IMR-90 (cell line): Measurements from ENCODE around the gene AKNA. TPM values are rescaled to one million over a fixed set of nuclear protein-coding genes. Genes with fewer than 3 reads are reported as not detected.

Source experiments
- ATAC-seq: fragments of 200-7000 bp; cut with Tn5 transposase; 2 replicates; pipeline ENCODE4 v1.9.1; 2020; ENCODE audit warnings: low read depth, mild to moderate bottlenecking, moderate library complexity
- BruUV-seq: library from RNA; stranded (reverse); fragments of 400-500 nt; replicated peaks from 2 replicates; lab custom pipeline; 2021; lab: Mats Ljungman, UMichigan
- CTCF ChIA-PET: fragments of 300-600 bp; formaldehyde crosslinking; extraction: SDS; loops from one replicate; lab custom pipeline; 2021; ENCODE audit warnings: antibody characterized with exemption; lab: Yijun Ruan, JAX
- POLR2A ChIA-PET: fragments of 300-600 bp; sonication (Branson Sonifier 250); formaldehyde crosslinking; loops from one replicate; lab custom pipeline; 2022; ENCODE audit warnings: antibody characterized with exemption; ENCODE audit not compliant: unreplicated experiment; lab: Charles Lee
- DNase-seq: peaks from one replicate; pipeline ENCODE4 v3.0.0; 2013
- H2AFZ ChIP-seq: replicated peaks from 2 replicates; pipeline ENCODE3; 2013; ENCODE audit warnings: low read length, mild to moderate bottlenecking; ENCODE audit not compliant: poor library complexity
- H2AK5ac ChIP-seq: 2 replicates; pipeline ENCODE4 v1.6.1; 2013; ENCODE audit warnings: low read depth, low read length, inconsistent platforms
- H2AK9ac ChIP-seq: replicated peaks from 2 replicates; pipeline ENCODE3; 2013; ENCODE audit warnings: mild to moderate bottlenecking, low read depth, low read length, moderate library complexity; ENCODE audit not compliant: poor library complexity
- H2BK120ac ChIP-seq: 2 replicates; pipeline ENCODE4 v1.6.1; 2013; ENCODE audit warnings: low read depth, low read length, inconsistent platforms
- H2BK15ac ChIP-seq: 3 replicates; pipeline ENCODE4 v1.6.1; 2013; ENCODE audit warnings: low read depth, low read length, inconsistent platforms
- H2BK20ac ChIP-seq: 2 replicates; pipeline ENCODE4 v1.6.1; 2013; ENCODE audit warnings: low read depth, mild to moderate bottlenecking, inconsistent platforms, low read length, moderate library complexity
- H2BK5ac ChIP-seq: 2 replicates; pipeline ENCODE4 v1.6.1; 2013; ENCODE audit warnings: mild to moderate bottlenecking, low read depth, low read length, inconsistent platforms; ENCODE audit not compliant: poor library complexity, severe bottlenecking
- H3K14ac ChIP-seq: replicated peaks from 2 replicates; pipeline ENCODE4 v1.6.1; 2013; ENCODE audit warnings: low read depth, low read length, inconsistent platforms
- H3K18ac ChIP-seq: 2 replicates; pipeline ENCODE4 v1.6.1; 2013; ENCODE audit warnings: low read depth, low read length, control low read depth
- H3K23ac ChIP-seq: 2 replicates; pipeline ENCODE4 v1.6.1; 2013; ENCODE audit warnings: low read depth, low read length, inconsistent platforms
- H3K27ac ChIP-seq: 2 replicates; pipeline ENCODE4 v1.5.1; 2013; ENCODE audit warnings: mild to moderate bottlenecking, control low read depth, low read length; ENCODE audit not compliant: insufficient read depth
- H3K27me3 ChIP-seq: 2 replicates; pipeline ENCODE4 v1.6.1; 2013; ENCODE audit warnings: low read length; ENCODE audit not compliant: control insufficient read depth, insufficient read depth
- H3K36me3 ChIP-seq: 2 replicates; pipeline ENCODE4 v1.6.1; 2013; ENCODE audit warnings: low read length, mixed read lengths; ENCODE audit not compliant: control insufficient read depth, insufficient read depth
- H3K4ac ChIP-seq: 2 replicates; pipeline ENCODE4 v1.6.1; 2013; ENCODE audit warnings: low read depth, low read length, inconsistent platforms
- H3K4me1 ChIP-seq: 2 replicates; pipeline ENCODE4 v1.6.1; 2013; ENCODE audit warnings: low read length, mixed read lengths; ENCODE audit not compliant: control insufficient read depth, insufficient read depth
- H3K4me2 ChIP-seq: 2 replicates; pipeline ENCODE4 v1.6.1; 2013; ENCODE audit warnings: low read depth, mild to moderate bottlenecking, control low read depth, low read length, moderate library complexity
- H3K4me3 ChIP-seq: 2 replicates; pipeline ENCODE4 v1.5.1; 2013; ENCODE audit warnings: low read depth, mild to moderate bottlenecking, control low read depth, low read length, moderate library complexity; ENCODE audit not compliant: insufficient read depth
- H3K56ac ChIP-seq: 2 replicates; pipeline ENCODE4 v1.6.1; 2013; ENCODE audit warnings: low read length, inconsistent platforms; ENCODE audit not compliant: insufficient read depth; ENCODE audit errors: extremely low read depth
- H3K79me1 ChIP-seq, 2 experiments: 2 replicates each; pipeline ENCODE4 v1.6.1; 2013; ENCODE audit warnings: low read length in 2 of 2, inconsistent platforms in 1 of 2, low read depth in 1 of 2
- H3K9ac ChIP-seq: 2 replicates; pipeline ENCODE4 v1.6.1; 2013; ENCODE audit warnings: low read depth, low read length, control low read depth
- H3K9me1 ChIP-seq: 2 replicates; pipeline ENCODE4 v1.6.1; 2013; ENCODE audit warnings: low read length, inconsistent platforms; ENCODE audit not compliant: insufficient read depth
- H3K9me3 ChIP-seq: 2 replicates; pipeline ENCODE4 v1.6.1; 2013; ENCODE audit warnings: low read length; ENCODE audit not compliant: control insufficient read depth, insufficient read depth
- H4K20me1 ChIP-seq: 2 replicates; pipeline ENCODE4 v1.6.1; 2013; ENCODE audit warnings: low read length, inconsistent platforms; ENCODE audit not compliant: insufficient read depth
- H4K5ac ChIP-seq: 2 replicates; pipeline ENCODE4 v1.6.1; 2013; ENCODE audit warnings: mild to moderate bottlenecking, low read depth, low read length, control low read depth
- H4K8ac ChIP-seq, 2 experiments: 2 replicates each; pipeline ENCODE4 v1.6.1; 2013; ENCODE audit warnings: low read depth in 2 of 2, low read length in 2 of 2, control low read depth in 1 of 2, inconsistent platforms in 1 of 2
- H4K91ac ChIP-seq: 2 replicates; pipeline ENCODE4 v1.6.1; 2013; ENCODE audit warnings: low read depth, low read length, inconsistent platforms; ENCODE audit not compliant: insufficient read depth
- CEBPB ChIP-seq: IDR thresholded peaks from 2 replicates; pipeline ENCODE4 v1.6.1; 2012; ENCODE audit warnings: low read depth, low read length, improper control_type of control experiment
- WGBS, 2 experiments: methylation state at CpG; one replicate each; pipeline versions ENCODE4 v1.1.5 to v1.1.7; 2013; ENCODE audit warnings: missing lambda C conversion rate in 2 of 2; ENCODE audit not compliant: insufficient read length in 1 of 2; ENCODE audit errors: extremely low coverage in 2 of 2; 5-methylcytosine and 5-hydroxymethylcytosine counted together
- dilution Hi-C: fragments of 300-500 bp; cut with HindIII; formaldehyde crosslinking; loops from one replicate; pipeline ENCODE4 v1.14.3; 2018; ENCODE audit warnings: low sequenced_read_pairs; ENCODE audit not compliant: unreplicated experiment
- in situ Hi-C: fragments of 300-500 bp; cut with MboI; formaldehyde crosslinking; loops from 3 replicates; pipeline ENCODE4 v1.14.3; 2019; ENCODE audit warnings: low sequenced_read_pairs, inconsistent platforms, mixed read lengths
- intact Hi-C: fragments of 100-400 bp; cut with micrococcal nuclease; formaldehyde crosslinking; loops from 2 replicates; pipeline ENCODE4 v1.10.0; 2022
- polyA plus RNA-seq, 3 experiments: library from polyadenylated mRNA; depleted of rRNA; stranded (reverse); fragments of >200 nt; gene quantifications; 2 replicates each; pipeline ENCODE4 v1.2.3, GENCODE V29; 2012; ENCODE audit warnings: low replicate concordance in 1 of 3
- total RNA-seq: library from RNA; depleted of rRNA; stranded (reverse); fragments of >200 nt; gene quantifications from 2 replicates; pipeline ENCODE4 v1.2.3, GENCODE V29; 2012

The AKNA gene
- total and polyA plus RNA-seq, 2 of the 4 experiments (the other 2 are of a cell fraction) = 2.7 to 7.3 TPM

GRCh38 chr9:114344188-114344566 is 43.6 kb downstream of the AKNA start:
- no peak overlapping the region for H3K4ac ChIP-seq
- no peak overlapping the region for H4K91ac ChIP-seq
- H3K27me3 ChIP-seq = no peaks in the 10 kb centered on the region
- no peak overlapping the region for H3K18ac ChIP-seq
- H3K9me3 ChIP-seq = no peaks in the 10 kb centered on the region
- H4K5ac ChIP-seq = no peak overlapping the region
- no peak overlapping the region for H2BK15ac ChIP-seq
- no peak overlapping the region for H2BK120ac ChIP-seq
- no peak overlapping the region for H3K14ac ChIP-seq
- WGBS, 2 experiments = 90% methylated on average over 3 of the region's 11 CpGs; no CpG with 5 or more reads in 1 of the 2 experiments
- dilution Hi-C loops = no loop called here
- intact Hi-C loops = no loop called here
- H2BK5ac ChIP-seq = no peak overlapping the region
- no peak for TF ChIP-seq CEBPB
- H4K20me1 ChIP-seq = peaks cover 4% of the 10 kb centered on the region; the same call in 1 of the 2 replicates
- H3K27ac ChIP-seq = no peak overlapping the region
- ChIA-PET POLR2A (no interaction called here), CTCF (no interaction called here)
- ATAC-seq = no peak
- H4K8ac ChIP-seq = no peak overlapping the region
- H3K36me3 ChIP-seq = peaks cover 71% of the 10 kb centered on the region
- no TSS peak for BruUV-seq
- H3K9me1 ChIP-seq = peaks cover 8% of the 10 kb centered on the region
- no peak overlapping the region for H3K9ac ChIP-seq
- H3K4me2 ChIP-seq = no peak overlapping the region
- DNase-seq = no peak
- H2AK9ac ChIP-seq = no peak overlapping the region
- in situ Hi-C loops = no loop called here
- no peak overlapping the region for H2AK5ac ChIP-seq
- peaks cover 6% of the 10 kb centered on the region for H3K4me1 ChIP-seq
- no peak overlapping the region for H2AFZ ChIP-seq
- H2BK20ac ChIP-seq = no peak overlapping the region
- H3K23ac ChIP-seq = no peak overlapping the region
- H3K79me1 ChIP-seq = peaks cover 0 to 5% of the 10 kb centered on the region in 2 experiments; a peak in 1 of 4 replicates
- no peak overlapping the region for H3K4me3 ChIP-seq
- H3K56ac ChIP-seq = no peak overlapping the region
